HG02973 (cell line): ENCODE measurements around the gene CKMT2.

Source experiments
- ATAC-seq: cut with Tn5 transposase; IDR thresholded peaks from one replicate; pipeline ENCODE4 v1.9.1; 2021; ENCODE audit warnings: moderate library complexity; ENCODE audit not compliant: unreplicated experiment

Gene CKMT2

DNA sequence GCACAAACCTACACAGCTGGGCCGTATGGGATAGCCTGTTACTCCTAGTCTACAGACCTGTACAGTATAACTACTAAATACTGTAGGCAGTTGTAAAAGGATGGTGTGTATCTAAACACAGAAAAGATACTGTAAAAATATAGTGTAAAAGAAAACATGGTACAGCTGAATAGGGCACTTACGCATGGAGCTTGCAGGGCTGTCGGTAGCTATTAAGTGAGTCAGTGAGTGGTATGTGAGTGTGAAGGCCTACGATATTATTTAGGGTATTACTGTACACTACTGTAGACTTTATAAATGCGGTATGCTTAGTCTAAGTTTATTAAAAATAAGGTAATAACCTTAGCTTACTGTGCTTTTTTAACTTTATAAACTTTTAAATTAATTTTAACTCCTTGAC is 69.5 kb downstream of the CKMT2 start:
- no peak for ATAC-seq

DNA sequence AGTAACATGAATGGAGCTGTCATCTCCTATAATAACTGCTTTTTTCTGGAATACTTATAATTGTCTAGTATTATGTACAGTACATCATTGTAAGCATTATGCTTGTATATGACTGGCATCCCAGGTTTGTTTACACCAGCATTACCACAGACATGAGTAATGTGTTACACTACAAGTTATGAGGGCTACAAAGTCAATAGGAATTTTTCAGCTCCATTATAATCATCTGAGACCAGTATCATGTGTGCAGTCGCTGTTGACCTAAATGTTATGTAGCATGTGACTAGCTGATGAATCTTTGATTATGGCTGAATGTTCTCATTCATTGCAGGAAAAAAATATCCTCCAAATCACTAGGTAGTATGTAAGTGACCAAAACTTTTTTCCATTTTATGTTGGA is 70.4 kb downstream of the CKMT2 start:
- ATAC-seq, result no peak

DNA sequence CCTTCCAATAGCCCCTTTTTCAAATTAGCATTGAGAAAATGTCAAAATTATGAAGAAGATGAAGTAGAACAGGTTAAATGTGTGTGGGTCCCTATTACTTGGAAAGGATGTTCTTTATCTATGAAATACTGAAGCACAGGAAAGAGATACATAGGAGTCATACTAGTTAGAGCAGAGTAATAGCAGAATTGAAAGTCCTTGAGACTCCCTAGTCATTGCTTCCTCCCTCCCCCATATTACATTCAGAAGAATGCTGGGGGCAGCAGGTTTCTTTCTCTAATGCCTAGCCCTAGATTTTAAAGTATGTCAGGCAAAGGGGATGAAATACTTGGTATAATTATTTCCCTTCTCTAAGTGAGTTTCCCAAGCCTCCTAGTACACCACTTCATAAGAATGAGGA is 72.7 kb downstream of the CKMT2 start:
- no peak for ATAC-seq

DNA sequence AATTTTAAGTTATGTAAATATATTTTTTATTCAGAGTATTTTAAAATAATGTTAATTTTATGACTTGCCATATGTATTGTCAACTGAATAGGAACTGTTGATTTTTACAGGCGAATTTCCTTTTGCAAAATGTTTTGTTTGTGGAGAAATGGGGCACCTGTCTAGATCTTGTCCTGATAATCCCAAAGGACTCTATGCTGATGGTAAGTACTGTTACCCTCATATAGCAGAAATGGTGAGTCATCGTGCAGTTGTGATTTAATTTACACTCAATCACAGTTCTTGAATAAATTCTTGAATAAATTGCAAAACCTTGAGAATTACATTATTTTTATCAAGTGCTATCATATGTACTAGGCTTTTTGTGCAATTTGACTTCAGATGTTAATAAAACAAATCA is 75.7 kb downstream of the CKMT2 start:
- ATAC-seq, result no peak

DNA sequence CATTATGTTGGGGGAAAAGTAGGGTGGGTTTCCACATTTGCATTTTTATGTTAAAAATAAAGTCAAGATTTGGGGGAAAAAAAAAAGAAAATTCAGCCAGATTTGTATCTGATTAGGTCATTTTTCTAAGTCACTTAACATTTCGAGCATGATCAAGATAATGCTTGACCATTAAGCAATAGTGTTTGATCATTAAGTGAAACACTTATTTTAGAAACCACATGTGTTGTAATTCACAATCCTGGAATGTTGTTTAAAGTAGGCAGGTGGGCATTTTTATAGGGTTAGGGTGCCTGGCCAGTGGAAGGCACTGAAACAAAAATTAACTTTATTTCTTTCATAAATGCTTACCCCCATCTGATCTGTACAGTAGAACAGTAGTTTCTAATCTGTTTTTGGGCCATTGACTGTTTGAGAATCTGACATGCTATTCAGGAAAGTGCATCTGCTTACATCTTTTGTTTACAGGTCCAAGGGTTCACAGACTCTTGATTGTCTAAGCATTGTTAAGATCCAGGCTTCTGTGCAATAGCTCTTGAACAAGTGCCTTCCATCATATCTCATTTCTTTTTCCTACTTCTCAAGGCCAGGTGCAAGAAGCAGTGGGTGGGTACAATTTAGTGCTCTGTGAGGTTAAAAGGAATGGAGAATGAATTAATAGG is 77.4 kb downstream of the CKMT2 start:
- no peak for ATAC-seq

DNA sequence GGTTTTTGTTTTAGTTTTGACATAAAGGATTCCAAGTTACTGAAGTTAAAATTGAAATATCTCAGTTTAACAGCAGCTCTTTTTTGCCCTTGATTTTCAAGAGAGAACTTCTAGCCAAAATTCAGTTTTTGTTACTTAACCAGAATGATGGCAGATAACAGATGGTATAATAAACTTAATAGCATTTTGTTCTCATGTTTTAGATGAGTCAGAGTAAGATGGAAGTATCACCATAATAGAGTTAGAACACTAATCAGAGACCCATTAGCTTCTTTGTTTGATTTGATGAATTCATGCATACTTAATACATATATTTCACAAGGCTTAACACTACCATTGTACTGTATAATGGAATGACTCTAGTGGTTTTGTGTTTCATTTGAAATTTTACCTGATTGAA is 80.2 kb downstream of the CKMT2 start:
- ATAC-seq, result no peak

DNA sequence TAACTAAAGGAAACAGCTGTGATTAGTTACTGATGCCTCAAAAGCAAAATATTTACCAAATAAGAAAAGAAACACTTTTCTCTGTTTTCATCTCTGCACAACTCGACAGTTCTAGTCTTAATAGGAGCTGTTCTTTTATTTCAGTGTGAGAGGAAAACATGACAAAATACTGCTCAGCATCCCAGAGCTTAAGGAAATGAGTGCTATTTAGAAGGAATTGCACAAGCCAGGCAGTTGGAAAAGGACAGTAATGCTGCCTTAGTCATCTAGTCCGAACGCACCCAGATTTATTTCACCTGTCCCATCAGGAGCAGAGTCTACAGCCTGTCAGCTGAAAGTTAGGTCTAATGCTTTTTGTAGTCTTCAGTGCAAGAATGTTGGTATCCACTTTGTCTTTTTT is 80.6 kb downstream of the CKMT2 start:
- no peak for ATAC-seq

DNA sequence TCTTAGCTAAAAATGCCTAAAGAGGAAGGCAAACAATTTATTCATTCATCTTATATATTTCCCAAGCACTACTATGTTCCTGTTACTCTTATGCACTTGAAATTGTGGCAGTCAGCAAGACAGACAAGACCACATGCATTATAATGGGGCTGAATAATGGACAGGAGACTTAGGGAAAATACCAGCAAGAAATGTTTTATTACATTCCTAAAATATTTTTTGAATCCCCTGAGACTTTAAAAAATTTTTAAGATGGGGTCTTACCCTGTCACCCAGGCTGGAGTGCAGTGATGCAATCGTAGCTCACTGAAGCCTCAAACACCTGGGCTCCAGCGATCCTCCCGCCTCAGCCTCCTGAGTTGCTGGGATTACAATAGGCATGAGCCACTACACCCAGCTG is 81.5 kb downstream of the CKMT2 start:
- ATAC-seq, result no peak

DNA sequence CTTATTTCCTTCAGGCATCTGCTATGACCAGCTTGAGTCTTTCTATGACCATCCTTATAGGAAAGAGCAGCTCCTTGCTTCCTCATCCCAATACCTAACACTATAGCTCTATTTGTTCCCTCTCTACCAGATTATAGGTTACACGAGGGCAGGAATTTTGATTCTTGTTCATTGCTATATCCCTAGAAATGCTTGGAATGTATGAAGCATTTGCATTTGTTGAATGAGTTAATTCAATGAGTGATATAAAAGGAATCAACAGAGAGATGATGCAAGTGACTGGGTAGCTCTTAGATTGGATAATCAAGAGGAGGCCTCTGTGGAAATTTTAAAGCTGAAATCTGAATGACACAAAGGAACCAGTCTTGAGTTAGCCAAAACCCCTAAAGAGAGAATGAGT is 82.2 kb downstream of the CKMT2 start:
- ATAC-seq, result no peak

DNA sequence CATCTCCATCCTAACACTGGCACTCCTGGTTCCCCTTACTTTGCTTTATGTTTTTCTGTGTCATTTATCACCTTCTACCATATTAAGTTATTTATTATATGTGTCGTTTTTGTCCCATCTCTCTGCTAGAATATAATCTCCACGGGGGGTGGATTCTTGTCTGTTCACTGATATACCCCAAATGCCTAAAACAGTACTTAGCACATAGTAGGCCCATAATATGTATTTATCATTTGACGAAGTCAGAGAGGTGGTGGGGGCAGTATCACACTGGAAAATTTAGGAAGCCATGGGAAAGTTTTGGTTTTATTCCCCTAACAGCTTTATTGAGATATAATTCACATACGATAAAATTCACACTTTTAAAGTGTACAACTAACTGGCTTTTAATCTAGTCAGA is 82.7 kb downstream of the CKMT2 start:
- ATAC-seq, result no peak
